ENCODE data around the gene ZDHHC18.
A peak's percentile ranks its signal among the peaks of the same experiment; 100 is the strongest.

The ZDHHC18 gene

GRCh38 chr1:26788836-26789611 lies 37.5 kb upstream of the ZDHHC18 start (continued):
- no peak for TF ChIP-seq GLI2 (tag by site-specific recombination; IDR thresholded peaks at IDR 0.05; ENCODE audit: borderline replicate concordance, low read depth)
- TF ChIP-seq CTCF (tag by site-specific recombination; IDR thresholded peaks at IDR 0.05), result peak; percentile 93
- TF ChIP-seq PATZ1 (tag by site-specific recombination; IDR thresholded peaks at IDR 0.05), result peak; percentile 73
- TF ChIP-seq ZNF394 (tag by site-specific recombination; IDR thresholded peaks at IDR 0.05; ENCODE audit: borderline replicate concordance), result peak; percentile 92
- TF ChIP-seq ZBTB21 (tag by site-specific recombination; IDR thresholded peaks at IDR 0.05), result no peak
- TF ChIP-seq ZSCAN18 (tag by site-specific recombination; IDR thresholded peaks at IDR 0.05), result no peak
- 0 out of 2 replicates have a peak, but pooled peaks have one; percentile 1 for TF ChIP-seq GFI1B (tag by site-specific recombination; IDR thresholded peaks at IDR 0.05)
- no peak for TF ChIP-seq KLF9 (tag by site-specific recombination; IDR thresholded peaks at IDR 0.05; ENCODE audit: low read depth)
- no peak for TF ChIP-seq ZNF362 (tag by site-specific recombination; IDR thresholded peaks at IDR 0.05)
- TF ChIP-seq ZNF610 (tag by site-specific recombination; IDR thresholded peaks at IDR 0.05; ENCODE audit: borderline replicate concordance), result no peak
- TF ChIP-seq ZNF529 (tag by site-specific recombination; IDR thresholded peaks at IDR 0.05; ENCODE audit: insufficient replicate concordance), result no peak
- no peak for TF ChIP-seq ZNF521 (tag by site-specific recombination; IDR thresholded peaks at IDR 0.05)
- no peak for TF ChIP-seq OVOL3 (tag by site-specific recombination; IDR thresholded peaks at IDR 0.05)
- no peak for TF ChIP-seq ZNF121 (tag by site-specific recombination; IDR thresholded peaks at IDR 0.05)
- TF ChIP-seq ZFP3 (tag by site-specific recombination; IDR thresholded peaks at IDR 0.05; ENCODE audit: low read depth), result no peak
- peak; percentile 31; the same call in 1 of the 2 replicates for TF ChIP-seq ZNF449 (tag by site-specific recombination; IDR thresholded peaks at IDR 0.05)
- peak; percentile 72; the same call in 1 of the 2 replicates for TF ChIP-seq ZNF366 (tag by site-specific recombination; conservative IDR thresholded peaks at IDR 0.05)
- no peak; the same call in 1 of the 2 replicates for TF ChIP-seq ZFP69B (tag by site-specific recombination; IDR thresholded peaks at IDR 0.05)
- no peak for TF ChIP-seq ZBTB17 (tag by site-specific recombination; IDR thresholded peaks at IDR 0.05)
- peak; percentile 97 for TF ChIP-seq ZBTB48 (tag by site-specific recombination; IDR thresholded peaks at IDR 0.05)
- TF ChIP-seq HIC1 (tag by site-specific recombination; IDR thresholded peaks at IDR 0.05), result no peak
- TF ChIP-seq EGR2 (tag by site-specific recombination; IDR thresholded peaks at IDR 0.05; ENCODE audit: low read depth), result no peak
- peak; percentile 38; the same call in 1 of the 2 replicates for TF ChIP-seq ZNF24 (tag by site-specific recombination; IDR thresholded peaks at IDR 0.05)
- TF ChIP-seq ZNF704 (tag by site-specific recombination; IDR thresholded peaks at IDR 0.05), result no peak
- peak; percentile 90 for TF ChIP-seq ZNF600 (tag by site-specific recombination; IDR thresholded peaks at IDR 0.05)
- TF ChIP-seq ZBTB20 (tag by site-specific recombination; IDR thresholded peaks at IDR 0.05), result peak; percentile 32; the same call in 1 of the 2 replicates

Data from HEK293 (cell line).